Gastrocnemius medialis (tissue), 4 donors: ENCODE results near the gene WFS1. TPM values are rescaled to one million over a fixed set of nuclear protein-coding genes. Genes with fewer than 3 reads are reported as not detected.

ENCODE experiments used
- ATAC-seq, 2 donors: fragments of 150-250 bp; one replicate each; pipeline ENCODE4 v1.9.1; 2016
- DNase-seq, 2 donors: peaks; one replicate each; pipeline ENCODE4 v3.0.0-alpha.2; 2019
- H3K27ac ChIP-seq, 4 donors: fragments of 200-600 bp; sonication (generic); 1 replicate in 1 of 4; 2 replicates in 3 of 4; pipeline ENCODE4 v1.5.1; 2016 to 2018; ENCODE audit warnings: mild to moderate bottlenecking in 2 of 4, moderate library complexity in 1 of 4
- H3K27me3 ChIP-seq, 3 donors: fragments of 200-600 bp; sonication (generic) in 2 of 3; 1 replicate in 1 of 3; 2 replicates in 2 of 3; pipeline versions ENCODE4 v1.5.1 to v1.6.0; 2016 to 2019; ENCODE audit warnings: mild to moderate bottlenecking in 1 of 3, moderate library complexity in 1 of 3
- H3K36me3 ChIP-seq, 2 donors: fragments of 200-600 bp; sonication (generic) in 1 of 2; one replicate each; pipeline ENCODE4 v1.5.1; 2017 to 2018
- H3K4me1 ChIP-seq, 2 donors: fragments of 200-600 bp; sonication (generic) in 1 of 2; one replicate each; pipeline ENCODE4 v1.5.1; 2016 to 2017; ENCODE audit warnings: mild to moderate bottlenecking in 2 of 2
- H3K4me3 ChIP-seq, 4 donors: fragments of 200-600 bp; sonication (generic) in 3 of 4; 1 replicate in 1 of 4; 2 replicates in 3 of 4; pipeline ENCODE4 v1.5.1; 2016 to 2019; ENCODE audit warnings: mild to moderate bottlenecking in 2 of 4
- H3K9me3 ChIP-seq, 3 donors: fragments of 200-600 bp; sonication (generic) in 2 of 3; 1 replicate in 1 of 3; 2 replicates in 2 of 3; pipeline ENCODE4 v1.5.1; 2016 to 2019
- POLR2A ChIP-seq, 2 donors: fragments of 450-650 bp; IDR thresholded peaks; one replicate each; pipeline ENCODE4 v1.6.1; 2017; ENCODE audit warnings: antibody characterized with exemption in 2 of 2, mild to moderate bottlenecking in 2 of 2, moderate library complexity in 2 of 2
- in situ Hi-C, 4 donors: fragments of 200-750 bp; cut with MboI; loops; one replicate each; pipeline versions ENCODE4 v1.15.0 to v1.8.0; 2017; ENCODE audit warnings: low sequenced_read_pairs in 4 of 4
- intact Hi-C: fragments of 100-400 bp; cut with DNase I; formaldehyde crosslinking; loops from one replicate; pipeline ENCODE4 v1.15.1; 2023; ENCODE audit warnings: low total_unique reads
- total RNA-seq, 4 donors: library from RNA; depleted of rRNA; stranded (reverse); fragments of >200 nt; gene quantifications; one replicate each; pipeline versions ENCODE4 v1.1.0 to v1.2.3, GENCODE V29; 2016
- TF ChIP-seq, protein P1 (sequence below), 5 experiments: fragments of 450-650 bp in 3 of 5; fragments of 200-600 bp in 2 of 5; sonication (generic) in 2 of 5; IDR thresholded peaks in 4 of 5; conservative IDR thresholded peaks in 1 of 5; 1 replicate in 4 of 5; 2 replicates in 1 of 5; pipeline ENCODE4 v1.5.1; 2016 to 2019; ENCODE audit warnings: antibody characterized with exemption in 5 of 5, mild to moderate bottlenecking in 3 of 5, moderate library complexity in 3 of 5

Gene WFS1
- total RNA-seq, 4 donors from 2014 or later: 13.6 to 23.7 (median 15.6) TPM

- Histone ChIP-seq H3K4me1 (no peaks in the 10 kb centered on the region), H3K4me3 (peak overlapping the region in 1 of 4 donors; percentile 15), H3K27ac (peak overlapping the region in 3 of 4 donors; percentile 60 to 63 (median 62)), H3K36me3 (no peaks in the 10 kb centered on the region), H3K9me3 (no peaks in the 10 kb centered on the region), H3K27me3 (peaks cover 5 to 7% (median 6%) of the 10 kb centered on the region in 3 donors)
- in situ Hi-C loops (no loop called here), intact Hi-C loops (loop anchor here (10.0 kb wide), 1 partner anchor 330 kb away; no protein-coding TSS in a partner anchor)
- ATAC-seq (peak in 1 of 2 donors; percentile 28), DNase-seq (no peak)
- TF ChIP-seq, protein P1, sequence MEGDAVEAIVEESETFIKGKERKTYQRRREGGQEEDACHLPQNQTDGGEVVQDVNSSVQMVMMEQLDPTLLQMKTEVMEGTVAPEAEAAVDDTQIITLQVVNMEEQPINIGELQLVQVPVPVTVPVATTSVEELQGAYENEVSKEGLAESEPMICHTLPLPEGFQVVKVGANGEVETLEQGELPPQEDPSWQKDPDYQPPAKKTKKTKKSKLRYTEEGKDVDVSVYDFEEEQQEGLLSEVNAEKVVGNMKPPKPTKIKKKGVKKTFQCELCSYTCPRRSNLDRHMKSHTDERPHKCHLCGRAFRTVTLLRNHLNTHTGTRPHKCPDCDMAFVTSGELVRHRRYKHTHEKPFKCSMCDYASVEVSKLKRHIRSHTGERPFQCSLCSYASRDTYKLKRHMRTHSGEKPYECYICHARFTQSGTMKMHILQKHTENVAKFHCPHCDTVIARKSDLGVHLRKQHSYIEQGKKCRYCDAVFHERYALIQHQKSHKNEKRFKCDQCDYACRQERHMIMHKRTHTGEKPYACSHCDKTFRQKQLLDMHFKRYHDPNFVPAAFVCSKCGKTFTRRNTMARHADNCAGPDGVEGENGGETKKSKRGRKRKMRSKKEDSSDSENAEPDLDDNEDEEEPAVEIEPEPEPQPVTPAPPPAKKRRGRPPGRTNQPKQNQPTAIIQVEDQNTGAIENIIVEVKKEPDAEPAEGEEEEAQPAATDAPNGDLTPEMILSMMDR (IDR thresholded peaks at IDR 0.05 in 4 of 5, conservative IDR thresholded peaks at IDR 0.05 in 1 of 5): no peak
- TF ChIP-seq POLR2A (IDR thresholded peaks at IDR 0.05): no peak
Measured at GRCh38 chr4:6324461-6324998, 54.9 kb downstream of the WFS1 start.

DNA sequence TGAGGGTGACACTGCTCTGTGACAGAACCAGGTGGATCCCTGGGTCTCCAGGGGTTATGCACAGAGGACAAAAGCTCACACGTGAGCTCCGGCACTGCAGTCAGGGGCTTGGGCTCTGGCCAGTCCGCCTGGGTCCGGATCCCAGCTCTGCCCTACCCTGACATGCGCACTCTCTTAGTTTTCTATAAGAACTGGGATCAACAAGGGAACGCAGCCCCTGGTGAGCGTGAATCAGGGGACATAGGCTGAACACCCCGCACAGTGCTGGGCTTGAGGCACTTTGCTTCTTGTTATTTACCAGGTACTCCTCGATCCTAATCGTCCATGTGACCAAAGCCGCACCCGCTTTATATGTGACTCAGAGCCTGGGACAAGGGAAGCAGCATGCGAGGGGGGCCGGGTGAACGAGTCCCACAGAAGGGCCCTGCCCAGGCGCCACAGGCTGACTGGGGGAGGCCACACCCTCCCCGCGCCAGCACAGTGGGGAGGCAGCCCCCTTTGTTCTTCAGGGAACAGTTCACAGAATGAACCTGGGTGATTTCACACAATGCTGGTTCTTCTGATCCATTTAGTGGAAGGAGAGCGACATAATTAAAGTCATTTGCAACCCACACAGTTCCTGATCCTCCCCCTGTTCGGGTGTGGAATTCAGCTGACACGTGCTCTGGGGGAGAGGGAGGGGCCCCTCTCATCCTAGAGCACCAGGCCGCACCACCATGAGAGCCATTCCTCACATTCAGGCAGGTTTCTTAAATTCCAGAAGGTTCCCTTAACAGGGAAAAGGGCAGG is 55.5 kb downstream of the WFS1 start:
- in situ Hi-C loops: loop anchor here (5.0 kb wide), 1 partner anchor 73 kb away; no protein-coding TSS in a partner anchor
- Histone ChIP-seq H3K36me3 (no peaks in the 10 kb centered on the region), H3K9me3 (no peaks in the 10 kb centered on the region), H3K27me3 (peaks cover under 1 to 6% (median 4%) of the 10 kb centered on the region in 3 donors), H3K27ac (peak overlapping the region; percentile 34 to 63 (median 61)), H3K4me1 (no peaks in the 10 kb centered on the region), H3K4me3 (peak overlapping the region in 1 of 4 donors; percentile 15)
- TF ChIP-seq POLR2A (IDR thresholded peaks at IDR 0.05): no peak
- TF ChIP-seq, protein P1 (IDR thresholded peaks at IDR 0.05 in 4 of 5, conservative IDR thresholded peaks at IDR 0.05 in 1 of 5): no peak
- intact Hi-C loops: loop anchor here (10.0 kb wide), 1 partner anchor 330 kb away; no protein-coding TSS in a partner anchor
- no peak for DNase-seq
- ATAC-seq: peak; percentile 27 to 35

DNA sequence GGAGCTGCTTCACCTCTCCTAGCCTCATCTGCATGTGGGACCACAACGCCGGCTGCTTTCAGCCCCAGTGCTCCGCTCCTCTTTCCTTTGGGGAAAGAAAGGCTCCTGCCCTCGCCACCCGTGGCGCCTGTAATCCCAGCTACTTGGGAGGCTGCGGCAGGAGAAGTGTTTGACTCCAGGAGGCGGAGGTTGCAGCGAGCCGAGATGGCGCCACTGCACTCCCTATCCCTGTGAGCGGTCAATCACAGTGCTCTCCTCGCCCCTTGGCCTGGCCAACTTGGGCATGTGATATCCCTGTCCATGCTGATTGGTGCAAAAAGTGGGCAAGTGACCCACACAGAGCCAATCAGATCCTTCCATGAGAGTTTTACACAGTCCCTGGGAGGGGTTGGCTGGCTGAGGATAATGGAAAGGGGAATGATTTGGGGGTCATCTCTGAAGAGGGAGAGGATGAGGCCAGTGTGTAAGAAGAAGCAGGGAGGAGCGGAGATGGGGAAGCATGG is 56.2 kb downstream of the WFS1 start:
- Histone ChIP-seq H3K9me3 (no peaks in the 10 kb centered on the region), H3K4me3 (no peak overlapping the region), H3K27me3 (peaks cover 0 to 6% (median 2%) of the 10 kb centered on the region in 3 donors), H3K36me3 (no peaks in the 10 kb centered on the region), H3K27ac (peak overlapping the region; percentile 34 to 63 (median 61)), H3K4me1 (no peaks in the 10 kb centered on the region)
- ATAC-seq (no peak), DNase-seq (no peak)
- TF ChIP-seq, protein P1 (IDR thresholded peaks at IDR 0.05 in 4 of 5, conservative IDR thresholded peaks at IDR 0.05 in 1 of 5): no peak
- TF ChIP-seq POLR2A (IDR thresholded peaks at IDR 0.05): no peak
- in situ Hi-C loops: loop anchor here (5.0 kb wide), 1 partner anchor 74 kb away; no protein-coding TSS in a partner anchor
- intact Hi-C loops: loop anchor here (10.0 kb wide), 1 partner anchor 331 kb away; no protein-coding TSS in a partner anchor

DNA sequence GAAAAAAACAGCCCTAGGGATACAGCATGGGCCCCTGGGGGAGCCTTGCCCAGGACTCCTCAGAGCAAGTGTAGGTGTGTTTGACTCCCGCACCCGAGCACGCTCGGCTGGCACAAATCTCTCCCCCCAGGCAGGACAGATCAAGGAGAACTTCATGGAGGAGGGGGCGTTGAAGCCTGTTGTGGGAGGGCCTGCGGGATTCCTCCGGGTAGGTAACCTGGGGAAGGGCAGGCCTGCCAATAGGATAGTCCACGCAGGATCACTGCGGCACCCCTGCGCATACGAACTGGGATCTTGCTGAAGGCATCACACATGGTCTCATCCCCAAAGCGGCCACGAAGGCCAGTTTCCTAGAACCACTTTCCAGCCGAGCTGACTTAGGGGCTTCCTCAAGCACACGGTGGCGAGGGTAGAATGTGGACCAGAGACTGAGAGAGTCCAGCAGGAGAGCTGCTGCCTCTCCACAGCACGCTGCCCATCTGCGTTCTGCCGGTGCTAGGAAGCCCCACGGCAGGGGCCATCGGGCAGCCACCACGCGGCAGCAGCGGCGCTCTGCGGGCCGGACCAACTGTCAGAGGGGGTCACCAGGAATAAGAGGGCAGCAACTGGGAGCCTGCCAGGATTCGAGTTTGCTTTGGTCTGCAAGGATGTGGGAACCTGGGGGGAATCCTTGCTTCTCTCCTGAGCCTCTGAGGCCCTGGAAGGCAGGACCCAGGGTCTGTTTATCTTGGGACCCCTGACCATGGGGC is 56.8 kb downstream of the WFS1 start:
- in situ Hi-C loops: loop anchor here (5.0 kb wide), 1 partner anchor 74 kb away; no protein-coding TSS in a partner anchor
- ATAC-seq: no peak
- no peak for TF ChIP-seq POLR2A (IDR thresholded peaks at IDR 0.05)
- TF ChIP-seq, protein P1 (IDR thresholded peaks at IDR 0.05 in 4 of 5, conservative IDR thresholded peaks at IDR 0.05 in 1 of 5): no peak
- peaks cover under 1 to 6% (median 1%) of the 10 kb centered on the region in 3 donors for H3K27me3 ChIP-seq
- no peak for DNase-seq
- no peaks in the 10 kb centered on the region for H3K9me3 ChIP-seq
- H3K4me3 ChIP-seq: no peak overlapping the region
- intact Hi-C loops: loop anchor here (1.0 to 10.0 kb wide), 2 partner anchors 76 to 332 kb away; no protein-coding TSS in a partner anchor
- H3K27ac ChIP-seq: no peak overlapping the region
- no peaks in the 10 kb centered on the region for H3K36me3 ChIP-seq
- H3K4me1 ChIP-seq: no peaks in the 10 kb centered on the region
